ENCODE data around the gene VAMP2.

The VAMP2 gene, protein sequence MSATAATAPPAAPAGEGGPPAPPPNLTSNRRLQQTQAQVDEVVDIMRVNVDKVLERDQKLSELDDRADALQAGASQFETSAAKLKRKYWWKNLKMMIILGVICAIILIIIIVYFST

DNA sequence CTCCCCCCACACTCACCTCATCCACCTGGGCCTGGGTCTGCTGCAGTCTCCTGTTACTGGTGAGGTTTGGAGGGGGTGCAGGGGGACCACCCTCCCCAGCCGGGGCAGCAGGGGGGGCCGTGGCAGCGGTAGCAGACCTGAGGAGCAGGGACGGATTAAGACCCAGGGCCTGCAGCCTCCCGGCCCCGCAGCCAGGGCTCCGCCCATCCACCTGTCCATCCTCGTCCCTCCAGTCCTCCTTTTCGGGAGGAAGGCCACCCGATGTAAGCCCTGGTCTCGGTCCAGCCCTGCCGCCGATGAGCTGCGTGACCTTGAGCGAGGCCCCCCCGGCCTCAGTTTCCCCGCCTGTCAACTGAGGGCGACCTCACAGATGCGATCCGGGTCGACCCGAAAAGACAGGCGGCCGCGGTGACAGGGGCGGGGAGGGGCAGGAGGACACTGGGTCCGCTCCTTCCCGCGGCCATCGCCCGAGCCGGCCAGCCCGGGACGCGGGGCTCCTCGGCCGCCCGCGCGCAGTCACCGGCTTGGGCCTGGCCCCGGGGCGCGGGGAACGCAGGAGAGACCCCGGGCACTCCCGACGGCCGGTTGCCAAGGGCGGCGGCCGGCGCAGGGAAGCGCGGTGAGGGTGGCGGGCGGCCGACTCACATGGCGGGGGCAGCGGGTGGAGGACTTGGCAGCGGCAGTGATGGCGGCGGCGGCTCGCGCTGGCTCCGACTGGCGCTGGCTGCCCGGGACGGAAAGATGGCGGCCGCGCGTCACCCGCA lies at the start of gene VAMP2:
Gene VAMP2 (minus strand): TSS at position 716 of the 764 bp plus-strand sequence. CDS start 69 bp downstream, at position 647.
- peak within 1 kb of the TSS; percentile 75 for H3K4me3 ChIP-seq (ENCODE audit: low read depth, low read length)
- TF ChIP-seq, protein P1, sequence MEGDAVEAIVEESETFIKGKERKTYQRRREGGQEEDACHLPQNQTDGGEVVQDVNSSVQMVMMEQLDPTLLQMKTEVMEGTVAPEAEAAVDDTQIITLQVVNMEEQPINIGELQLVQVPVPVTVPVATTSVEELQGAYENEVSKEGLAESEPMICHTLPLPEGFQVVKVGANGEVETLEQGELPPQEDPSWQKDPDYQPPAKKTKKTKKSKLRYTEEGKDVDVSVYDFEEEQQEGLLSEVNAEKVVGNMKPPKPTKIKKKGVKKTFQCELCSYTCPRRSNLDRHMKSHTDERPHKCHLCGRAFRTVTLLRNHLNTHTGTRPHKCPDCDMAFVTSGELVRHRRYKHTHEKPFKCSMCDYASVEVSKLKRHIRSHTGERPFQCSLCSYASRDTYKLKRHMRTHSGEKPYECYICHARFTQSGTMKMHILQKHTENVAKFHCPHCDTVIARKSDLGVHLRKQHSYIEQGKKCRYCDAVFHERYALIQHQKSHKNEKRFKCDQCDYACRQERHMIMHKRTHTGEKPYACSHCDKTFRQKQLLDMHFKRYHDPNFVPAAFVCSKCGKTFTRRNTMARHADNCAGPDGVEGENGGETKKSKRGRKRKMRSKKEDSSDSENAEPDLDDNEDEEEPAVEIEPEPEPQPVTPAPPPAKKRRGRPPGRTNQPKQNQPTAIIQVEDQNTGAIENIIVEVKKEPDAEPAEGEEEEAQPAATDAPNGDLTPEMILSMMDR (IDR thresholded peaks at IDR 0.05; ENCODE audit: low read depth, low read length): no peak

DNA sequence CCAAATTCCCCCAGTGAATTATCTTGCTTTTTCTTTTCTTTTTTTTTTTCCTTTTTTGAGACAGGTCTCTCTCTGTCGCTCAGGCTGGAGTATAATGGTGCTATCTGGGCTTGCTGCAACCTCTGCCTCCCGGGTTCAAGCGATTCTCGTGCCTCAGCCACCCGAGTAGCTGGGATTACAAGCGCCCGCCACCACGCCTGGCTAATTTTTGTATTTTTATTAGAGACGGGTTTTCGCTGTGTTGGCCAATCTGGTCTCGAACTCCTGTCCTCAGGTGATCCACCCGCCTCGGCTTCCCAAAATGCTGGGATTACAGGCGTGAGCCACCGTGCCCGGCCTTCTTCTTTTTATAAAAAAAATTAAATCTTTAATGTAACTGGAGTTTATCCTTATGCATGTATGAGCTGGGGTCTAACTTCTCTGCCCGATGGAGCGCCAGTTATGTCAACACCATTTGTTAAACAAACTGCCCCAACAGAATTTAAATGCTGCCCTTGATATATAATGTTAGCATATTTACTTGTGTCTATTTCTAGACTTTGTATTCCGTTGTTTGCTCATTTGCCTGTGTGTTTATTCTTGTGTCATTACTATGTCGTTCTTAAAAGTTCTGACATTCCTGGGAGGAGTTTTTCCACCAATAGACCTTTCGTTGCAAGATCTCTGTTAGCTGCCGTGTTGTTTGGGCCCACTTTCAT lies 48.2 kb upstream of the VAMP2 start:
- H3K4me3 ChIP-seq (ENCODE audit: low read depth, low read length): peak overlapping the region; percentile 79
- TF ChIP-seq, protein P1 (IDR thresholded peaks at IDR 0.05; ENCODE audit: low read depth, low read length): no peak

DNA sequence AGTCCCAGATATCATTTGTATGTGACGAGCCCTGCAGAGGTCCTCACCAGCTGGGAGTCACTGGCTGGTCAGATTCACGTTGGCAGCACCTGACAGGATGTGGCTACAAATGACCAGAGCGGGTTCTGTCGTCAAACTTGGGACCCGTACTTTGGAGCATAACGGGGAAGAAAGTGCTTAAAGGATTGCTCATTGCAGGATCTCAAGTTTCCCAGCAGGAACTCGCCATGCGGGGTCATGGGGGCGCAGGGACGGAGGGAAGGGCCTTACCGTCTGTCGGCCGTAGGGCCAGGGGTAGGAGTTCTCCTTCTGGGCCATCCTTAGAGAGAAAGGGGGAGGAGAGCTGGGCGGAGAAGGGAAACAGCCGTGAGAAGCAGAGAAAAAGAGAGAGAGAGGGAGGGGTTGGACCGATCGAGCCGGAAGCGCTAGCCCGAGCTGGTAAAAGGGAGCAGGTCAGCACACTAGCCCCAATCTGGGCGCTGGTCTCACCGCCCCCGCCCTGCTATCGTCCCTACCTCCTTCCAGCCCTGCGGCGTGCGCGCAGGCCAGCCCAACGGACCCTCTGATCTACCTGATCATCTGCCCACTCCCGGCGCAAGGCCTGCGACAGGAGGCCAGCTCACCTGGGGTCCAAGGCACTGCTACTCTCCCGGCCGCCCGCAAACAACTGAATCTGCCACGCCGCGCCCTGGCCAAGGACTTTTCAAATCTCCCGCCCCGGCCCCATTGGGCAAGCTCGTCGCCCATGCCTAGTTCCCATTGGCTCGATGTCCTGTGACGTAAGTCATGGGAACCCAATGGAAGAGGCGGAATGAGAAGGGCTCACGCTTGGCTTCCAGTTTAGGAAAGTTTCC lies 47.4 kb upstream of the VAMP2 start, which contains the start of gene AURKB:
Gene AURKB (minus strand): TSS at position 669 of the 854 bp plus-strand sequence. CDS start 351 bp downstream, at position 318.
- H3K4me3 ChIP-seq (ENCODE audit: low read depth, low read length): peak within 1 kb of the TSS; percentile 79
- TF ChIP-seq, protein P1 (IDR thresholded peaks at IDR 0.05; ENCODE audit: low read depth, low read length): no peak

DNA sequence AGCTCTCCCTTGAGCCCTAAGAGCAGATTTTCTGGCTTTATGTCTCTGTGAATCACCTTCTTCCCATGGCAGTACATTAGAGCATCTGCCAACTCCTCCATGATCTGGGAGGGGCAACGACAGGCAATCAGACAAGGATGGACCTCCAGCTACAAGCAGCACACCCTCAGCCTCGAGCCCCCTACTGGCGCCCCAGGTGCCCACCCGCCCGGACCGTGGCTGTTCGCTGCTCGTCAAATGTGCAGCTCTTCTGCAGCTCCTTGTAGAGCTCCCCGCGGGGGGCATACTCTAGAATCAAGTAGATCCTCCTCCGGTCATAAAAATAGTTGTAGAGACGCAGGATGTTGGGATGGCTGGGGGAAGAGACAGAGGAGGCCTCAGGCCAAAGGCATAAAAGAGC lies 43.8 kb upstream of the VAMP2 start:
- TF ChIP-seq, protein P1 (IDR thresholded peaks at IDR 0.05; ENCODE audit: low read depth, low read length): no peak
- no peak overlapping the region for H3K4me3 ChIP-seq (ENCODE audit: low read depth, low read length)

DNA sequence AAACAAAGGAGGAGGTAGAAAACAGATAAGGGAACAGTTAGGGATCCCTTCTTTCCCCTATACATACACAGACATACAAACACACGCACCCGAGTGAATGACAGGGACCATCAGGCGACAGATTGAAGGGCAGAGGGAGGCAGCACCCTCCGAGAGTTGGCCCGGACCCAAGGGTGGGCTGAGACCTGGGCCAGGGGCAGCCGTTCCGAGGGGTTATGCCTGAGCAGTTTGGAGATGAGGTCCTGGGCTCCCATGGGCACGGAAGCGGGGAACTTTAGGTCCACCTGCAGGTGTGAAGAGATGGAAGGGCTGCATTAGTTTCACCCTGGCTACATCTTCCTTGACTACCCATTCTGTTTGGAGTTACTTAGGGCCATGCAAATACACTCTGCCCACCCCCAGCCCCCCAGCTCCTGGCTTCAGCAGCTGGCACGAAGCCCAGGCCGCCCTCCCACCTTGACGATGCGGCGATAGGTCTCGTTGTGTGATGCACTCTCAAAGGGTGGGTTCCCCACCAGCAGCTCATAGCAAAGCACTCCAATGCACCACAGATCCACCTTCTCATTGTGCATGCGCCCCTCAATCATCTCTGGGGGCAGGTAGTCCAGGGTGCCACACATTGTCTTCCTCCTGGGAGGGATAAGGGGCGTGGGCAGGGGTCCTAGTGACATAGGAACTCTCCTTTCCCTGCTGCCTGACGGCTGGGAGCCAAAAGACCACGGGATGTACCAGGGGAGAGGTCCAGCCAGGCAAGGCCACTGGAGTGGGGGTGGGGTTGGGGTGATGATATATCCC lies 42.2 kb upstream of the VAMP2 start:
- TF ChIP-seq, protein P1 (IDR thresholded peaks at IDR 0.05; ENCODE audit: low read depth, low read length): no peak
- no peak overlapping the region for H3K4me3 ChIP-seq (ENCODE audit: low read depth, low read length)

DNA sequence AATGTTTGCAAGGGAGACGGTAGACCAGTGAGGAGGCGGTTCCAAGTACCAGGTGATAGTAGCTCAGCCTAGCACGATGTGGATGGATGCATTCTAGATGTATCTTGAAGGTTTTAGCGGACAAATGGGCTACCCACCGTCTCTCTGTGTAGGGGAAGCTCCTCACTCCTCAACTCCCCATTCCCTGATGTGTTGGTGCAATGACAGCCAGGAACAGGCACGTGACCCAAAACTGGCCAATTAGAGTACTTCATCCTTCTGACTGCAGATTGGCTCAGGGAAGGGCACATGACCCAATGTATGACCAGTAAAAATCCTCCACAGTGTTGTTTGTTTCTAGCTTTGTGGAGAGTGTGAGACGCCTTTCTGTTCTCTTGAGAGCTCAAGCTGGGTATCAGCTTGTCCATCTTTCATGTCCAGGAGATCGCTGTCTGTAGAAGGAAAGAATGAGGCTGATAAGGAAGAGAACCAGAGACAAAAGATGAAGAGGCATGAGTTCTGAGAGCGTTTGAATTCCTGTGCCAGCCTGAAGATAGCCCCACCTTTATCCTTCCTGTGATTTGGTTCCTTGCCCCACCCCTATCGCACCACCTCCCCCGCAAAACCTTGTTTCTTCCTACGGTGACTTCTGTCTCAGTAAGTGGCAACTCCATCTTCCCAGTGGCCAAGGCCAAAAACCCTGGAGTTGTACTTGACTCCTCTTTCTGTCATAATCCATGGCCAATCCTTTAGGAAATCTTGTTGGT lies 29.5 kb upstream of the VAMP2 start:
- TF ChIP-seq, protein P1 (IDR thresholded peaks at IDR 0.05; ENCODE audit: low read depth, low read length): no peak
- H3K4me3 ChIP-seq (ENCODE audit: low read depth, low read length): peak overlapping the region; percentile 34

Measured in WI38 (cell line).